AG04449 (cell line): ENCODE measurements around the gene TBCEL.

Experiments
- CTCF ChIA-PET: fragments of 350-600 bp; formaldehyde crosslinking; extraction: SDS; loops from one replicate; lab custom pipeline; 2021; ENCODE audit warnings: antibody characterized with exemption; lab: Yijun Ruan, JAX
- POLR2A ChIA-PET: fragments of 400-600, 350-600 bp; formaldehyde crosslinking; extraction: SDS; loops from one replicate; lab custom pipeline; 2020; ENCODE audit warnings: antibody characterized with exemption, inconsistent platforms; lab: Yijun Ruan, JAX
- DNase-seq: peaks from one replicate; pipeline ENCODE4 v3.0.0-alpha.2; 2010; ENCODE audit warnings: low read depth, low spot score
- H3K4me3 ChIP-seq: 2 replicates; pipeline ENCODE4 v1.5.1; 2011; ENCODE audit warnings: low read depth, mild to moderate bottlenecking, control low read depth, low read length
- TF ChIP-seq, protein P1 (sequence below): IDR thresholded peaks from one replicate; pipeline ENCODE4 v1.5.1; 2011; ENCODE audit warnings: mild to moderate bottlenecking, moderate library complexity, low read length, control low read depth, inconsistent platforms; ENCODE audit not compliant: insufficient read depth; ENCODE audit errors: missing control alignments

TBCEL gene

DNA sequence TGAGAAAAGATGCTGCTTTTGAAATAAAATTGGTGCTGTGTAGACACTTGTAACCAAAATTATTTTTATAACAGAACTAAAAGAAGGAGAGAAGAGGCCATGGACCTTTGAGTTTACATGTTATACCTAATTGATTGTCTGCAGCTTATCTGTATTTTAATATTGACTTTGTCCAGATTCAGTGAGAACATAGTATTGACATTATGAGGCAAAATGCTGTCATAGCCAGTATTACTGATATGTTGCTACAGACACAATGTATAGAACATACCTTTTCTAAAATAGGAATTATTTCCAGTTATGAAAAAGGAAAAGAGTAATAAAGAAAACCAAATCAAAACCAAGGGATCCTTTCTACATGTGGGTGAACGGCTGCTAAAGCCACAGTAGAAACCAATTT lies 65.7 kb downstream of the TBCEL start:
- CTCF ChIA-PET: no interaction called here
- TF ChIP-seq, protein P1, sequence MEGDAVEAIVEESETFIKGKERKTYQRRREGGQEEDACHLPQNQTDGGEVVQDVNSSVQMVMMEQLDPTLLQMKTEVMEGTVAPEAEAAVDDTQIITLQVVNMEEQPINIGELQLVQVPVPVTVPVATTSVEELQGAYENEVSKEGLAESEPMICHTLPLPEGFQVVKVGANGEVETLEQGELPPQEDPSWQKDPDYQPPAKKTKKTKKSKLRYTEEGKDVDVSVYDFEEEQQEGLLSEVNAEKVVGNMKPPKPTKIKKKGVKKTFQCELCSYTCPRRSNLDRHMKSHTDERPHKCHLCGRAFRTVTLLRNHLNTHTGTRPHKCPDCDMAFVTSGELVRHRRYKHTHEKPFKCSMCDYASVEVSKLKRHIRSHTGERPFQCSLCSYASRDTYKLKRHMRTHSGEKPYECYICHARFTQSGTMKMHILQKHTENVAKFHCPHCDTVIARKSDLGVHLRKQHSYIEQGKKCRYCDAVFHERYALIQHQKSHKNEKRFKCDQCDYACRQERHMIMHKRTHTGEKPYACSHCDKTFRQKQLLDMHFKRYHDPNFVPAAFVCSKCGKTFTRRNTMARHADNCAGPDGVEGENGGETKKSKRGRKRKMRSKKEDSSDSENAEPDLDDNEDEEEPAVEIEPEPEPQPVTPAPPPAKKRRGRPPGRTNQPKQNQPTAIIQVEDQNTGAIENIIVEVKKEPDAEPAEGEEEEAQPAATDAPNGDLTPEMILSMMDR: no peak
- DNase-seq: no peak
- no peak overlapping the region for H3K4me3 ChIP-seq
- POLR2A ChIA-PET: no interaction called here

DNA sequence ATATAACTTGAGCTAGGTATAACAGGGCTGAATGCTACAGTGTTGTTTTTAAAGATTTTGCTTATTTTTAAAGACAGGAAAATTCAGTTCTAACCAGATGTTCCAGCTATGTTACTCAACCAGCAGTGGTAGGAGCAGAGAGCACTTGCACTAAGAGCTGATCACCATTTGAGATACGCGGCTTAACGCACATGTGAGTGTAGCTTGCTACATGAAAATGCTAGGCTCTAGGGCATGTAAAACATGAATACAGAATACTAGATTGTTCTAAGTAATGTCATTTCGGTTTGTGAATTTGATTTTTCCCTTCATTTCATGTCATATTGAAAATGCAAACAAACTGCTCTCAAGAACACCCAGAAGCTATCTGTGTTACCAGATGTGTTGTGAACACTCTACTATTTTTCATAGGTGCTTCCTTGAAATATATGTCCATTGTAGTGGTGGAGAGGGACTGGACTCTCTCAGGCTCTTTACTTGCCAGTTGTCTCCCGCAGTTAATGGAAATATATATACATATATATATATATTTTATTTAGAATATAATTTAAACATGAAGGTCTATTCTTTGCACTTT lies 66.3 kb downstream of the TBCEL start:
- ChIA-PET POLR2A (no interaction called here), CTCF (interaction anchor here (1.0 kb wide), 1 partner anchor 22 kb away, joined by 3 read pairs; no protein-coding TSS in a partner anchor)
- no peak for DNase-seq

DNA sequence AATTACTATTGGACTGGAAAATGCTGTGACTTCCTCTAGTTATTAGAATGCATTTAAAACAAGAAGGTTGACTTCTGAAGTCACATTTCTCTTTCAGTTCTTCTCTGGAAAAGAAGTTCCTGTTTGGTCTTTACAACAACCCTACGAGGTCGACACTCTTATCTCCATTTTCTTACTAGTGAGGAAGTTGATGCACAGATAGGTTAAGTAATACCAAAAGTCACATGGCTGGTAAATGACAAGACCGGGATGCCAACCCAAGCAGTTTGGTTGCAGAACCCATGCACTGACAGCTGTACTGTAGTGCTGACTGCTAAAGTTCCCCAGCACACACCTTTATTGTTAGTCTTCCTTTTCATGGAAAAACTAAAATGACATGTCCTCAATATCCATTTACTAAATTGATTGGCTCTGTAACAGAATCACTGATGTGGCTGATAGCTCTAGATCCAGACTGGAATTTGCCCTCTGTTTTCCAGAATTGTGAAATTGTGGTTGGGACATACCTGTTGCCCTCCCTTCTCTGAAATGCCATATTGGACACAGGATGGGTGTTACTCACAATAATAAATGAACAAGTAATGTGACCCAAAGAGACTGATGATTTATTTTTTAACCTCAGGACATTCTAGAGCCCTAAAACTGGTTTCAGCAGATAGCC lies 67.7 kb downstream of the TBCEL start:
- no peak overlapping the region for H3K4me3 ChIP-seq
- ChIA-PET CTCF (no interaction called here), POLR2A (no interaction called here)
- no peak for DNase-seq
- TF ChIP-seq, protein P1: no peak

More for the DNA sequence above, 66.3 kb downstream of the TBCEL start:
- no peak overlapping the region for H3K4me3 ChIP-seq
- TF ChIP-seq, protein P1: no peak

DNA sequence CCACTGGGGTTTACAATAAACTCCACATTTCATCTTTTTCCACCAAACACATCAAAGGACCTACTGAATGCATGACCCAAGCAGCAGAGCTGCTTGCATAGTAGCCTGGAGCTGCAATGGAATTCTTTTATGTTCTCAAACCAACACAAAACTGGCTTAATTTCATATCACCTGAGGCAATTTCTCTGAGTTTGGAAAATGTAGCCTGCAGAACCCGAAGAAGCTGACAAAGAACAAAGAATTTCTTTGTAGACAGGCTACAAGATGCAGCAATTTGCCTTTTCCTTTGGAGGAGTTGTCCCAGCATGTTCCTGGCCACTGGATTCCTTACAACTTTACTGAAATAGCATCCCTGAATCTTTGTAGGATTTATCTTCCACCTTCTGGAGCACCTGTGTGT lies 71.7 kb downstream of the TBCEL start:
- TF ChIP-seq, protein P1: no peak
- ChIA-PET POLR2A (no interaction called here), CTCF (interaction anchor here (1.1 to 1.4 kb wide), 2 partner anchors 20 to 165 kb away, joined by 3 read pairs; no protein-coding TSS in a partner anchor)
- H3K4me3 ChIP-seq: no peak overlapping the region
- DNase-seq: no peak

DNA sequence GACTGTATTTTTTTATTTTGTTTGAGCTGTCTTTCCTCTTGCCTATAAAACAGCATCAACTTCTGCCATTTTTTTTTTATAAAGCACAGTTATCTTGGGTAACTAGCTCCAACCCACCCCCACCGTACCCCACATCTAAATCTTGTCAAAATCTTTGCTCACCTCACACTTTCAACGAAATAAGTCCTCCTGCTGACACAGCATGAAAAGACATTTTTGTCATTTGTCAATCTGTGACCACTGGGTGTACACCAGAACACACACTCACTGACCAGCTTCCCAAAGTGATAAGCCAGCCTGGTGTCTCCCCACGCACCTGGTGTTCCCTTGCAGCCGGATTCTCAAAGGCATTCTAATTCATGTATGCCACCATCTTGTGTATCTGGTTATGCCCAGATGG lies 75.5 kb downstream of the TBCEL start:
- ChIA-PET CTCF (interaction anchor here (2.2 kb wide), 1 partner anchor 12 kb away, joined by 8 read pairs; no protein-coding TSS in a partner anchor), POLR2A (no interaction called here)
- TF ChIP-seq, protein P1: no peak
- DNase-seq: no peak
- no peak overlapping the region for H3K4me3 ChIP-seq

DNA sequence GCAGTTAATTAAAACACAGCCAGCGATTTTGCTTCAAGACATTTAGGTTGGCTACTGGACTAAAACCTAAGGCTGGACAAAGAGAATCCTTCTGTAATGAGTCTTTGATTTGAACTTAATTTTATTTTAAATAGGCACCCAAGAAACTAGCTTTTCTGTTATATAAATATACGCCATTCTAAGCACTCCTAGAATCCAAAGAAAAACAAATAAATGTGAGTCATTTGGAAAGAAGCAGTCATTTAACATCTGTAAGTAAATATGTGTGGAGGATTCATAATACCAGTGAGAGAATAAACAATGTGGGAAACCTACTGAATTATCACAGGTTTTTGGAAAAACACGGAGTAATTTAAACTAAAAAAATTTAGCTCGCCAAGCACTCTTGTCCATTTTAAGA lies 76.0 kb downstream of the TBCEL start:
- POLR2A ChIA-PET: no interaction called here
- H3K4me3 ChIP-seq: no peak overlapping the region
- DNase-seq: no peak
- TF ChIP-seq, protein P1: no peak
- CTCF ChIA-PET: interaction anchor here (2.2 kb wide), 1 partner anchor 12 kb away, joined by 8 read pairs; no protein-coding TSS in a partner anchor
